Common myeloid progenitor, CD34-positive (primary cell): Measurements from ENCODE around the gene ASB1.

ENCODE experiments used
- CTCF ChIA-PET: fragments of 350-600 bp; sonication (Branson Sonifier 250); formaldehyde crosslinking; loops from one replicate; lab custom pipeline; 2021; ENCODE audit warnings: antibody characterized with exemption; lab: Charles Lee
- POLR2A ChIA-PET: fragments of 350-600 bp; sonication (Branson Sonifier 250); formaldehyde crosslinking; loops from one replicate; lab custom pipeline; 2021; ENCODE audit warnings: antibody characterized with exemption; lab: Charles Lee
- DNase-seq, 3 donors: peaks; one replicate each; pipeline versions ENCODE4 v3.0.0 to v3.0.0-alpha.2; 2013
- H3K27ac ChIP-seq, 2 experiments: 1 replicate in 1 of 2; 2 replicates in 1 of 2; pipeline ENCODE4 v1.7.0; 2013; ENCODE audit warnings: inconsistent platforms in 2 of 2, low read length in 2 of 2, mild to moderate bottlenecking in 2 of 2, low read depth in 1 of 2, moderate library complexity in 1 of 2; ENCODE audit not compliant: severe bottlenecking in 2 of 2, insufficient read depth in 1 of 2, poor library complexity in 1 of 2
- H3K27me3 ChIP-seq, 5 experiments: replicated peaks in 2 of 5; 1 replicate in 3 of 5; 2 replicates in 2 of 5; pipeline versions ENCODE4 v1.6.1 to v1.7.0; 2013; ENCODE audit warnings: low read length in 4 of 5, mild to moderate bottlenecking in 2 of 5, moderate library complexity in 2 of 5, inconsistent platforms in 1 of 5; ENCODE audit not compliant: insufficient read depth in 5 of 5, control insufficient read depth in 4 of 5
- H3K36me3 ChIP-seq, 4 experiments: 1 replicate in 2 of 4; 2 replicates in 2 of 4; pipeline versions ENCODE4 v1.6.1 to v1.7.0; 2013; ENCODE audit warnings: low read length in 3 of 4, control low read depth in 1 of 4, mild to moderate bottlenecking in 1 of 4; ENCODE audit not compliant: control insufficient read depth in 4 of 4, insufficient read depth in 4 of 4
- H3K4me1 ChIP-seq, 4 experiments: 1 replicate in 3 of 4; 2 replicates in 1 of 4; pipeline versions ENCODE4 v1.6.1 to v1.7.1; 2013; ENCODE audit warnings: low read length in 3 of 4, mild to moderate bottlenecking in 3 of 4, control low read depth in 1 of 4, inconsistent platforms in 1 of 4, moderate library complexity in 1 of 4; ENCODE audit not compliant: control insufficient read depth in 4 of 4, insufficient read depth in 4 of 4; ENCODE audit errors: control extremely low read depth in 1 of 4
- H3K4me3 ChIP-seq, 7 experiments: 1 replicate in 4 of 7; 2 replicates in 3 of 7; pipeline versions ENCODE4 v1.5.1 to v1.7.0; 2013; ENCODE audit warnings: mild to moderate bottlenecking in 7 of 7, low read length in 6 of 7, moderate library complexity in 6 of 7, inconsistent platforms in 2 of 7, low read depth in 2 of 7, control low read depth in 1 of 7; ENCODE audit not compliant: insufficient read depth in 4 of 7, control insufficient read depth in 1 of 7; ENCODE audit errors: extremely low read depth in 1 of 7
- H3K9me3 ChIP-seq, 5 experiments: 1 replicate in 4 of 5; 2 replicates in 1 of 5; pipeline versions ENCODE4 v1.6.1 to v1.7.1; 2013; ENCODE audit warnings: low read length in 4 of 5, mild to moderate bottlenecking in 2 of 5, inconsistent platforms in 1 of 5, low read depth in 1 of 5, moderate library complexity in 1 of 5; ENCODE audit not compliant: control insufficient read depth in 4 of 5, insufficient read depth in 2 of 5; ENCODE audit errors: control extremely low read depth in 1 of 5
- WGBS: methylation state at CpG from one replicate; pipeline ENCODE4 v1.1.5; 2013; ENCODE audit not compliant: insufficient coverage; 5-methylcytosine and 5-hydroxymethylcytosine counted together

ASB1 gene

GRCh38 chr2:238458651-238459050, 31.9 kb downstream of the ASB1 start:
- no peaks in the 10 kb centered on the region for H3K4me1 ChIP-seq
- DNase-seq, result no peak
- no peak overlapping the region for H3K27ac ChIP-seq
- H3K27me3 ChIP-seq, result peaks cover 0 to 5% (median 0%) of the 10 kb centered on the region in 5 experiments
- WGBS, result 78% methylated on average over 7 of the region's 12 CpGs
- ChIA-PET POLR2A (no interaction called here), CTCF (interaction anchor here (0.6 to 1.5 kb wide), 5 partner anchors 9 to 101 kb away, joined by 3 to 5 read pairs (median 3); no protein-coding TSS in a partner anchor)
- no peaks in the 10 kb centered on the region for H3K36me3 ChIP-seq
- H3K4me3 ChIP-seq, result no peak overlapping the region
- peaks cover 2 to 25% (median 14%) of the 10 kb centered on the region in 5 experiments for H3K9me3 ChIP-seq

- no peak overlapping the region for H3K27ac ChIP-seq
- H3K36me3 ChIP-seq, result no peaks in the 10 kb centered on the region
- no peak overlapping the region for H3K4me3 ChIP-seq
- WGBS, result 93% methylated on average over 7 of the region's 8 CpGs
- H3K27me3 ChIP-seq, result peaks cover 0 to 5% (median 0%) of the 10 kb centered on the region in 5 experiments
- ChIA-PET CTCF (interaction anchor here (0.6 to 1.7 kb wide), 4 partner anchors 10 to 101 kb away, joined by 3 to 5 read pairs (median 3); no protein-coding TSS in a partner anchor), POLR2A (no interaction called here)
- H3K9me3 ChIP-seq, result peaks cover 2 to 25% (median 14%) of the 10 kb centered on the region in 5 experiments
- DNase-seq, result no peak
- H3K4me1 ChIP-seq, result no peaks in the 10 kb centered on the region
Measured at GRCh38 chr2:238459081-238459629, 32.4 kb downstream of the ASB1 start.

- H3K9me3 ChIP-seq, result peaks cover 2 to 10% (median 4%) of the 10 kb centered on the region in 5 experiments
- 100% methylated on average over 1 of the region's 1 CpG for WGBS
- no peaks in the 10 kb centered on the region for H3K4me1 ChIP-seq
- no peak for DNase-seq
- H3K4me3 ChIP-seq, result no peak overlapping the region
- no peak overlapping the region for H3K27ac ChIP-seq
- ChIA-PET CTCF (interaction anchor here (0.6 to 2.4 kb wide), 13 partner anchors 13 to 104 kb away, joined by 3 to 21 read pairs (median 4); no protein-coding TSS in a partner anchor), POLR2A (no interaction called here)
- no peaks in the 10 kb centered on the region for H3K36me3 ChIP-seq
- H3K27me3 ChIP-seq, result peaks cover 0 to 6% (median 0%) of the 10 kb centered on the region in 5 experiments
Measured at GRCh38 chr2:238461051-238461450, 34.3 kb downstream of the ASB1 start.

- DNase-seq, result no peak
- H3K27me3 ChIP-seq, result peaks cover 0 to 6% (median 0%) of the 10 kb centered on the region in 5 experiments
- no peaks in the 10 kb centered on the region for H3K4me1 ChIP-seq
- peaks cover 0 to 8% (median 2%) of the 10 kb centered on the region in 5 experiments for H3K9me3 ChIP-seq
- no peak overlapping the region for H3K27ac ChIP-seq
- WGBS, result 96% methylated on average over 5 of the region's 6 CpGs
- POLR2A ChIA-PET, result no interaction called here
- no peaks in the 10 kb centered on the region for H3K36me3 ChIP-seq
- no peak overlapping the region for H3K4me3 ChIP-seq
- CTCF ChIA-PET, result interaction anchor here (0.8 to 2.4 kb wide), 10 partner anchors 13 to 104 kb away, joined by 3 to 21 read pairs (median 4); no protein-coding TSS in a partner anchor
Measured at GRCh38 chr2:238461491-238461890, 34.8 kb downstream of the ASB1 start.

GRCh38 chr2:238461916-238462315, 35.2 kb downstream of the ASB1 start:
- CTCF ChIA-PET, result interaction anchor here (0.8 to 2.4 kb wide), 5 partner anchors 13 to 105 kb away, joined by 3 to 21 read pairs (median 5); no protein-coding TSS in a partner anchor
- no peak overlapping the region for H3K4me3 ChIP-seq
- peaks cover 0 to 6% (median 2%) of the 10 kb centered on the region in 5 experiments for H3K9me3 ChIP-seq
- peaks cover 0 to 6% (median 0%) of the 10 kb centered on the region in 5 experiments for H3K27me3 ChIP-seq
- no peak for DNase-seq
- no peaks in the 10 kb centered on the region for H3K4me1 ChIP-seq
- H3K36me3 ChIP-seq, result no peaks in the 10 kb centered on the region
- WGBS, result 100% methylated on average over 3 of the region's 6 CpGs
- POLR2A ChIA-PET, result no interaction called here
- H3K27ac ChIP-seq, result no peak overlapping the region

- WGBS, result no CpG with 5 or more reads among the region's 2 CpGs
- no peaks in the 10 kb centered on the region for H3K36me3 ChIP-seq
- no peak overlapping the region for H3K4me3 ChIP-seq
- H3K9me3 ChIP-seq, result no peaks in the 10 kb centered on the region
- H3K27me3 ChIP-seq, result peaks cover 0 to 6% (median 0%) of the 10 kb centered on the region in 5 experiments
- no peaks in the 10 kb centered on the region for H3K4me1 ChIP-seq
- no peak overlapping the region for H3K27ac ChIP-seq
- ChIA-PET POLR2A (no interaction called here), CTCF (interaction anchor here (1.9 to 5.3 kb wide), 2 partner anchors 92 to 105 kb away, joined by 7 to 37 read pairs; no protein-coding TSS in a partner anchor)
- peak; percentile 50 to 75 (median 74) for DNase-seq
Measured at GRCh38 chr2:238462782-238463396, 36.2 kb downstream of the ASB1 start.

GRCh38 chr2:238464389-238464788, 37.7 kb downstream of the ASB1 start:
- 93% methylated on average over 7 of the region's 10 CpGs for WGBS
- Histone ChIP-seq H3K4me3 (no peak overlapping the region), H3K27me3 (peaks cover 0 to 2% (median 0%) of the 10 kb centered on the region in 5 experiments), H3K27ac (no peak overlapping the region), H3K9me3 (peaks cover 0 to 7% (median 0%) of the 10 kb centered on the region in 5 experiments), H3K4me1 (no peaks in the 10 kb centered on the region), H3K36me3 (no peaks in the 10 kb centered on the region)
- POLR2A ChIA-PET, result no interaction called here
- CTCF ChIA-PET, result interaction anchor here (1.1 to 5.3 kb wide), 5 partner anchors 10 to 123 kb away, joined by 3 to 37 read pairs (median 6); no protein-coding TSS in a partner anchor
- no peak for DNase-seq
